ENCODE results near the gene PAK6.

GRCh38 chr15:40272485-40273056, 33.7 kb downstream of the PAK6 start:
- TF ChIP-seq POLR2A (IDR thresholded peaks at IDR 0.05; ENCODE audit: low read length), result no peak
- no peak for TF ChIP-seq GATA1 (IDR thresholded peaks at IDR 0.05; ENCODE audit: low read depth, low read length)

Data from erythroblast (primary cell).